NCI-H128 (cell line): ENCODE data around the gene PIEZO2.
"Not testable (repeated sequence)": the region's sequence is repeated elsewhere in the genome, so short reads cannot be mapped to it uniquely, and the experiment has no call there.

Source experiments
- DNase-seq: peaks from one replicate; lab custom pipeline; 2025; ENCODE audit not compliant: unreplicated experiment; lab: John Stamatoyannopoulos, UW

Gene PIEZO2

DNA sequence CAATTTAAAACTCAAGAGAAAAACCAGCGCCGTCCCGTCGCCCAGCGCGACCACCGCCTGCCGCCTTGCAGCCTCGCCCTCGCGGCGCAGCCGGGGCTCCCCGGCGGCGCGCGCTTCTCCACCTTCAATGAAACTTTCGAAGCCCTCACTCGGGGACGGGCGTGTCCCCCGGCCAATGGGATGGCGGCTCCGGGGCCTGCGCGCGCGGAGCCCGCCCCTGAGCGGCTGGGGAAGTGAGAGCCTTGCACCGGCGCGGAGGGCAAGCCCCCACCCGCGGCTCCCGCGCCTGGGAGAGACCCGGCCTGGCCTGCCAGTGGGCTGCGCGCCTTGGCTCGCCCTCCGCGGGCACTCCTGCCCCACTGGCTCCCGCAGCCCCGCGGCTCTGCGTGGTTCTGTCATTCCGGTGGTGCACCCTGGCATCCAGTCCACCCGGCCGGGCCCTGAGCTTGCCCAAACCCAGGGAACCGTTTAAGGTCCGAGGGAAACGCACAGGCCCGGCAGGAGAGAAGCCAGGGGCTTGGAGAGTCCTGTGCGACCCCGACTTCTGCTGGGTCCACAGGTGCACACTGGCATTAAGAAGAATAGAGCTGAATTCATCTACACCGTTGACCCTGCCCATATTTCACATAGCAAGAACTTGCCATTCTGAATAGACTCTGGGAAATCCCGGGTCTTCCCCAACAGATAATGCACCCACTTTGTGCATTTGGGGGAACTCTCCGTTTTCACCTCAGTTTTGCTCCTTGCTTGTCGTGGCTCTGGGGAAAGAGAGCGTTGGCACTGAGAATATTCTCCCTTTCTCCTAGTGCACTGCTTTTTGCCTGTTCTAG lies at the start of gene PIEZO2:
PIEZO2 (minus strand) TSS at position 129 of the 830 bp plus-strand sequence. CDS start 981 bp downstream, outside the sequence.
- DNase-seq, result peak; percentile 42

DNA sequence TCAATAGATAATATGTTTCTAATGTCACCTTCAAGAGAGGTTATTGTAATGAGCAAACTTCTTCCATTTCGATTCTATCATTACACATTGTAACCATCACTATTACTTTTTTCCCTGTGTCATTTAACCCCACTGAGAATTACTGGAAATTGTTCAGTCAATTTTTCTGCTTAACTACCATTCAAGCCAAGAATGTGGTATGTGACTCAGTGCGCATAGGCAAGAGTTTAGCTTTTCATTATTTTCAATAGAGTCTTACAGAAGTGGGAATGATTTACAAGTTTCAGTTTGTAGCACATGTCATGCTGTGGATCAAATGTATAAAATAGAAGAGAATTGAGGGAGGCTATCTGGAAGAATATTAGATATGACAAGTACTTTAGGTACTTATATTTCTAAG lies 34.3 kb upstream of the PIEZO2 start:
- no peak for DNase-seq

DNA sequence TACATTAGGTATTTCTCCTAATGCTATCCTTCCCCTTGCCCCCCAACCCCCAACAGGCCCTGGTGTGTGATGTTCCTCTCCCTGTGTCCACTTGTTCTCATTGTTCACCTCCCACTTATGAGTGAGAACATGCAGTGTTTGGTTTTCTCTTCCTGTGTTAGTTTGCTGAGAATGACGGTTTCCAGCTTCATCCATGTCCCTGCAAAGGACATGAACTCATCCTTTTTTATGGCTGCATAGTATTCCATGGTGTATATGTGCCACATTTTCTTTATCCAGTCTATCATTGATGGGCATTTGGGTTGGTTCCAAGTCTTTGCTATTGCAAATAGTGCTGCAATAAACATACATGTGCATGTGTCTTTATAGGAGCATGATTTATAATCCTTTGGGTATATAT lies 32.3 kb upstream of the PIEZO2 start:
- DNase-seq, result not testable (repeated sequence)

DNA sequence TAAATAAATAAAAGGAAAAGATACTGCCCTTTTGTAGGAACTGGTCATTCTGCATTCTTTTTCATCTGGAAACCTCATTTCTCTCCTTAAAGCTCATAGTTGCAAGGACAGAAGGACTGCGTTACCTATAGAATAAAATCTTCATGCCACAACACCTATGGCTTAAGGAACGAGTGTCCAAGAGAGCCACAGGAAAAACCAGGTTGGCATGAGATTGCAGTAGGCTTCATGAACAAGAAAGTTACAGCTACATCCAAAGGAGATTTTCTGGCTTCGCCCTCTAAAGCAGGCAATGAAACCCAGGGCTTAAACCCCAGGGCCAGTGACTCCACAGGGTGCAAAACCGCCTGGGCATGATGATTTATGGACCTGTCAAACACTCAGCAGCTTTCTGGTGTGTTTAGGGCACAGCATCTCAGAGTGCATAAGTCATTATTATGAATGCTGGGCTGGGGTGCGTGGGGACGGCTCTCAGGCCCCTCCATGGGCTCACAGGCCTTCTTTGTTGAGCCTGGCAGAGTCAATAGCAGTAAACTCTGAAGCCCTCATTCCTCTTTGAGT lies 30.7 kb upstream of the PIEZO2 start:
- DNase-seq, result no peak

DNA sequence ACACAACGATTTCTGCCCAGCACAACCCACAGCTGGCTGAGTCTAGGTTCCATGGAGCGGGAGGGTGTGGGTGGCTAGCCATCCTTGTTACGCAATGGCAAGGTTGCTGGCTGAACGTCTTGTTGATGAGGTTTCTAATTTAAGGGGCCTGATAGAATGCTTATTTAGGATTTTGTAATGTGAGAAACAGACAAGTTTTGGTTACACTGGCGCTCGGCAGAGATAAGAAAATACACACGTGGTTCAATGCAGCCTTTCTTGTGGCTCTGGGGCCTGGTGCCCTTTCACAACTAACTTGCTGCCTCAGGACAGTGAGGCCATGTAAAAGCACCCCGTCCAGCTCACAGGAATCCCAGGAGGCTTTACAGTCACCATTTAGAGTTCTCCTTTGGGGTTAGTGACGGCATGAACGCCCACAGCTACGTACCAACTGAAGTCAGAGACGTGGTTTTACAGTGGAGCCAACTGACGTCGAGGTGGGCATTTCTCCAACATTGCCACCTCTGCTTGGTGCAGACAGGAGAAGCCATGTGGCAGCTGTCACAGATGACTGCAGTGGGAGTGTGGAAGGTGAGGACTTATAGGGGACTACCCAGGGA lies 29.7 kb upstream of the PIEZO2 start:
- no peak for DNase-seq

DNA sequence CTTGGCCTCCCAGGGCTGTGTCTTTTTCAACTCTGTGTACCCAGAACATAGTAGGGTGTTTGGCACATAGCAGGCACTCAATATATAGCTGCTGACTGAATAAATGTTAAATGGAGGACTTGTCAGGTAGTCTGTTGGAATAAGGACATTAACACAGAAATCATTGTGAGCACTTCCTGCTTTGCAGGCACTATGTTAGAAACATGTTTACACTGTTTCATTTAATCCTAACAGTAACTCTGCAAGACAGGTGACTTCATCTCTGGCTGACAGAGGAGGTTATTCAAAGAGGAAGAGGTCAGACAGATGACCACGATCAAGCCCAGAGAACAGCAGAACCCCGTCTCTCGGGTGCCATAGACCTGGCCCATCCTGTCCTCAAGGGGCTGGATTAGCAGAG lies 28.0 kb upstream of the PIEZO2 start:
- no peak for DNase-seq

DNA sequence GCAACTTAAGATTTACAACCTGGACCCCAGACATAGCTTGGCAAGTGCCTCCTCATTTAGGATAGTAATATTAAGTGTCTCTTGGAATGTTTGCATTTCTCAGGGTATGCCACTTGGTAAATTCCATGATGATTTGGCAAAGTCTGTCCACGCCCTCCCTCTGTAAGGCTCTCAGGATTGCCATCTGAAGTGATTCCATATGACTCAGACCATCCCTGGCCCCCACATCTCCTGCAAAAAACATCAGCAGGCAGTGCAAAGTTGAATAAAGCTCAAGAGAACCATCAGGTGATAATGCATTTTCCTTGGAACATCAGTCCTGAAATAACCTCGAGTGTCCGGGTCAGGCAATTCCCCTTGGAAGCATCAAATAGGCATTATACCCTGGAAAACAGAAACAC lies 27.1 kb upstream of the PIEZO2 start:
- DNase-seq, result no peak

DNA sequence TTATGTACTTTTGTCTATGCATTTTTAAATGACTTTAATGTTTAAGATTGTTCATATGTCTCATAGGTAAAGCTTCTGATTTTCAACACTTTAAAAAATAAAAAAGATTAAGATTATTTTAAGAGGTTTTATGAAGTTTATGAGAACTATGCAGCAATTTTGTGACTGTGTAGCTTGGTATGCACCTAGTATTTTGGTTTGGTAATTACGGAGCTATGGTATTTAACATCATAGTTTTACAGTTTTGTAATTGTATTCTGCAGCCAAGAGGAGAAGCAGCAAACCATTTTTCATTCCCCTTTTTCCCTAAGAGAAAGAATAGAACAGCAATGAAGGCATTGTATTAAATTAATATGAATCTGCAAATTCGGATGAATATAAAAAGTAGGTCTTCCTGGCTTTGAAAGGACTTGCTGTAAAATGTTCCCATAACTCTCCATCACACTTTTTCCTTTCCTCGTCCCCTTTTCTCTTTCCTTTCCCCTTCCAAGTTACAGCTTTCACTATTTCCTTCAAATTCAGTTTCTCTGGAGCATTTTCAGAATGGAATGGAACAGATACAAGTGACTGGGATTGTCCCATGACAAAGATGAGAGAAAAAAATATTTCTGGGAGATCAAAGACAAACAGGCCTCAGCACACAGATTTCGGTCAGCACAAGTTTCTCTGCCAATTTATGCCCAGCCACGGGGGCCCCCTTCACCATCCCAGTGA lies 26.1 kb upstream of the PIEZO2 start:
- DNase-seq, result no peak

DNA sequence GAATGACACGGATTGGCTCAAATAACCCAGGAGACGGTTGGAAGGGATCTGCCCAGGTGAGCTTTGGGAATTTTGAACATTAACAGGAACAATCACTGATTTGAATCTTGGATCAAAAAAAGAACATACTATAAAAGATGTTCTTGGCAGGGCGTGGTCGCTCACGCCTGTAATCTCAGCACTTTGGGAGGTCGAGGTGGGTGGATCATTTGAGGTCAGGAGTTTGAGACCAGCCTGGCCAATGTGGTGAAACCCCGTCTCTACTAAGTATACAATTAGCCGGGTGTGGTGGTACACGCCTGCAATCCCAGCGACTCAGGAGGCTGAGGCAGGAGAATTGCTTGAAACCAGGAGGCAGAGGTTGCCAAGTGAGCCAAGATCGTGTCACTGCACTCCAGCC lies 24.8 kb upstream of the PIEZO2 start:
- not testable (repeated sequence) for DNase-seq

DNA sequence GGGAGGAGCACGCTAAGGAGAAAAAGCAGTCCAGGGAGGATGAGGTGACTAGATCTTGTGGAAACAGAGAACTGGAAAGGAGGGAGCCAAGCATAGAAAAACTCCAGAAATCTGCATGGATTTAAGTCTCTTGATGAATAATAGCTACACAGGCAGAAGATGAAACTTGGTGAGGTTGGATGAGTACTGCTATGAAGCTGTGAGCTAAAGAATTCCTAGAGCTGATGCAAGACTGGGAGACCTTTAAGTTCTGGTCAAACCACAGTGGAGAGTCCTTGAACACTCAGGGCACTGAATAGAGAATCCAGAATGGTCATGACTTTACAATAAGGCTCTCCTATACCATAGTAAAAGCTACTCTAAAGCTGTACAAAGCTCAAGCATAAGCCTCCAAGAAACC lies 18.4 kb upstream of the PIEZO2 start:
- DNase-seq, result no peak

DNA sequence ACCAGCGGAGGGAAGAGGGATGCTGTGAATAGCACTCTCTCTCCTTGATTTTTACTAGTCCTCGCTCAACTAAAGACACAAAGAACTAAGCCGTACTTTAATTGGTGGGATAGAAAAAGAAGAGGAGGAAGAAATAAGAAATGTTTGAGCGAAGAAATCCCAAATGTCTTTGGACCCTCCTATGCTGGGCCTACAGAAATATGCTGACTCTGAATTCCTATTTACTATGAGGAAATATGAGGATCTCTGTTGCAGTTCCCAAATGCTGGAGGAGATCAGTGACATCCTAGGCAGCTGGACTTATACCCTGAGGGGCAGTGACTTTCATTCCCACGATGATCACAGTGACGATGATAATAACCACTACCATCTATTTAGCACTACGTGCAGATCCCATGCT lies 16.6 kb upstream of the PIEZO2 start:
- DNase-seq, result no peak

DNA sequence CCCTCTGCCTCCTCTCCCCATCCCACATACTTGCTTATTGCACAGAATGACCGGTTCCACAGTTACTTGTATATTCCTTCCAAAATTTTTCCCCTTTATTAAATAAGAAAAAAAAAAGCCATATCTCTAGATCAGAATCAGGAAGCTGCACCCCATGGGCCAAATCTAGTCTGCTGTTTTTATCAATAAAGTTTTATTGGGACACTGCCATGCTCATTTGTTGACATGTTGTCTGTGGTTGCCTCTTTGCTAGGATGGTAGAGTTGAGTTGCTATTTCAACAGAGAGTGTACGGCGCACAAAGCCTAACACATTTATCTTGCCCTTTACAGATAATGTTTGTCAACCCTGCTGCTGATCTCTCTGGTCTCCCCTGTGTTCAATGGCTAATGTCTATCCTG lies 15.8 kb upstream of the PIEZO2 start:
- DNase-seq, result no peak

DNA sequence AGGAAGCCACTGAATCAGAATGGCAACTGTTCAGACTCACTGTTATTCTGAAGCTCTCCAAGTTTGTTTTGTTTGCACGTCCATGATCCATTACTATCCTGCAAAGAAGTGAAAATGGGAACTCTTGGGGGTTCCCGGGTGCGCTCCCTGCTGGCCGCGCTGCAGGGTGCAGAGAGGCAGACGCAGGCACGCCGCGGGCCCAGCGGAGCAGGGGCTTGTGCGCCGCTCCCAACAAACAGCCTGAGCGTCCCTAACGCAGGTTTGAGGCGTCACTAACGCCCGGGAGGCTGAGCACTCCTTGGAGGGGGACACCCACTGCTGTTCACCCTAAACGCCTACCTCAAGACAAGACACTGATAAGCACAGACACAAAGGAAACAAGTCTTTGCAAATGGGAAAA lies 14.3 kb upstream of the PIEZO2 start:
- DNase-seq, result no peak

DNA sequence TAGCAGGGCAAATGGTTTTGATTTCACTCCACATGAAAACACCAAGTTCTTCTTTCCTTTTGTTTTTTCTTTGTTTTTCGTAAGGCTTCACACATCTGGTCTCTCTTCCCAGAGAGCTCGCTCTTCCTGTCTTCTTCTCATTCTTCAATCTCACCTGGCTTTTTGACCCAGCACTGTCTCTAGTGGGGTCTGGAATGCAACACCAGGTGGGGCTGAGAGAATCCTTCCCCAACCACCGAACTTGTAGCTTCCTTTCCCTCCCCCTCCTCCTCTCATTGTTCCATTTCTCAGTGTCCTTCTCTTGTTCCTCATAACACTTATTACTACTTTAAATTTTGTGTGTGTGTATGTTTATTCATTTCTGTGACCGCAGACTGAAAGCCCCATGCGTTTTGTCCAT lies 13.5 kb upstream of the PIEZO2 start:
- DNase-seq, result no peak

DNA sequence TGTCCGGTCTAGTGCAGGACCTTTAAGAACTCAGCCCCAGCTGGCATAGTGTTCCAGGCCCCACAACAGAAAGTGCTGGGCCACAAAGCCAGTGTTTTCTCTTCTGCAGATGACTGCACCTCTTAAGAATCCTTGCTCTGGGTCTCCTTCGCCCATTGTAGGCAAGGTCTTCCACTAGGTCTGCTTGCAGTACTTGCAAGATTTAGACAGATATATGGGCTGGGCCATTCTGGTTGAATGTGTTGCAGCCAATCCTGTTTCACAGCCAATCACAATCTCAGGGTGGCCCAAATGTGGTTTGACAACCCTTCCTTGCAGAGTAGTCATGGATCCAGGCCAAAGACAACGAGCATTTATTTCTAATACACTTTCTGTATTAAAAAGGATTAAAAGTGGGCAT lies 13.1 kb upstream of the PIEZO2 start:
- DNase-seq, result no peak

DNA sequence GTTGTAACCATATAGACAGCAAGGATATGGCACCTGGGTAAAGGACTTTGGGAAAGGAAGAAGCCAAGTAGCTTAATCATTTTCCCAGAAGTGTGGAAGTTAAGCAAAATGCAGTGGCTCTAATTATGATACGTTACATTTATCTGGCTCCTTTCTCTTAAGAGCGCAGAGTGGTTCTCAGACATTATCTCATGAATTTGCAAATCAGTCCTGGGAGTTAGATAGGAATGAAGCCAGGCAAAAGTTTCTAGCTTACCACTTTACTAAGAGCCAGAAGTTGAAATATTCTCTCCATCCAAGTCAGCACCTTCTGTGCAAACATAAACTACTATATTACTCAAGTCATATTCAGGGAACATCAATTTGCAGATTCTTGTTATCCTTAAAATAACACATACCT lies 10.9 kb upstream of the PIEZO2 start:
- no peak for DNase-seq

DNA sequence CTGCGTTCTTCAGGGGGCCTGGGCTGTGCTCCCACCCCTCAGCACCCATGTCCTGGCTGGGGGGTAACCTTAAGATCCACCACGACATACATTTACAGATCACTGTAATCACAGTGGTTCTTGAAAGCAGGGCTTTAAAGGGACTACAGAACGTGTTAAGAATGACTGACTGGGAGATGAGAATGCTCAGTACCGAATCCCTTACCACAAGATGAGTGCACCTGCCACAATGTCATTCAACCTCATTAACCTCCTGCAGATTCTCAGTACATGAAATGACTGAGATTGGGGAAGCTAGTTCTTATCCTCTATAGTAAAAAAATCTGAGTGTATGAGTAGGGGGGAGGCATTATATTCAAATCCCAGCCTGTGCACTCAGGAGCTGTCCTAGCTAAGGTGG lies 10.5 kb upstream of the PIEZO2 start:
- DNase-seq, result no peak

DNA sequence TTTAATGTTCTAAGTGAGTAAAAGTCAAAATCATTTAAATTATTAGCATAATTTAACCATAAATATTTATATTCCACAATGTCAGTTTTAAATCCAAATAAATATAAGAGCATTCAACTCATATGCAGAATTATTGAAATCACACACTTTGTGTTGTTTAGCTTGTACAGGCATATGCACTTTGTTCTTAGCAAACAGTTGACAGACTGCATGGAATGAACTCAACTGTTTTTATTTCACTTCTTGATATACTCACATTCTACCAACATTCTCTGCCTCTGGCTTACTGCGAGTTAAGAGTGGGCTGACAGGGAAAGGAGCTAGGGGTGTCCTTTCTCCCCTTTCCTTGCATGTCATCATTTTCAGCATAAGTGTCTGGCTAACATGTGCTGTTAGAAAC lies 7.6 kb upstream of the PIEZO2 start:
- no peak for DNase-seq

DNA sequence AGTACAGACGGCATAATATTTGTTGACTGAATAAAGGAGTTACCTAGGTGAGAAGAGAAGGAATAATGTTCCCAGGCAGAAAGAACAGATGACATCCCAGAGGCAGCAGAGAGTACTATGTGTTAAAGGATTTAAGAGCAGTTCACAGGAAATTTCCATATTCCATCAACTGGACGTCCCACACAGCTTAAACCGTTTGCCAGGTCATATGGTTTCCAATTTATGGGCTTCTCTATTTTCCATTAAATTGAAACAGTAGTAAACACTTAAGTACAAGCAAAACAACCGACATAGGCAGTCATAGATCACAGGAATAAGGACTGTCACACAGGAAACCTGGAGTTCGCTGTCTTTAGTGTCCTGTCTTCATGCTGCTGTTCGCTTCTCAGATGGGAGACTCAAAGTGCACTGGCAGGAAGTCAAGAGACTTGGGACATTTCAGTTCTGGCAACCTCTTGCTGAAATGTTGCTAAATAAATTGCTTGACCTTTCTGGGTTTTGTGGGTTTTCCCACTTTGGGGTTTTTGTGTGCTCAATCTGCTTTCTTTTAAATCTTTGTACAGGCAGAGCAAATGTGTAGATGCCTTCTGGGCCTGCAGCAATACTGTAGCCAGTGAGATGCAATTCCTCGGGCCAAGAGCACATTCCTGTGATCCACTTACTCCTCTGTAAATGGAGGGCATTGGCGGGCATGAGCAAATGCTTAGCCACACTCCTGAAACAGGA lies 5.8 kb upstream of the PIEZO2 start:
- DNase-seq, result no peak

DNA sequence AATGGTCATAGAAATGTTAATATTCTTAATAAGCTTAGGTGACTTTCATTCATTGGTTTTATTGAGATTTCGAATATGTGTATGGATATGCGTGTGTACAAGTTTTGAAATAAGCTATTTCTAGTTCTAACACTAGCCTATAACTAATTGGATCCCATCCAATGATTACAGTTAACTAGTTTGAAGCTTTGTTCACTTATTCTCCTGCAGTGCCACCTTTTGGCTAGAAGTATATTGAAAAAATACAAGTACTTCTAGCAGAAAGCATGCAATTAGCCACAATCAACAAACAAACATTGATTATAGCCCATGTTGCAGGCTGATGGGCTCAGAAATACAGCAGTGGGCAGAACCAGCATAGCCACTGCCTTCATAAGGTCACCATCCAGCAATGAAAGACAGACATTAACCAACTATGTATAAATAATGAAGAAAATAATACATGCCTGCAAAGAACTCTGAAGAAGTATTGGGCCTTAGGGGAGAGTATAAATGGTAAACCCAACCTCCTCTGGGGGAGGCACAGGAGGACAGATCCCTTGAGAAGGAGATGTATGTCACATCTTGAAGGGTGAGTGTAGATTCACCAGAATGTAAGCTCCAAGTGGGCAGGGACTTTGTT lies 5.1 kb upstream of the PIEZO2 start:
- DNase-seq, result peak; percentile 23

DNA sequence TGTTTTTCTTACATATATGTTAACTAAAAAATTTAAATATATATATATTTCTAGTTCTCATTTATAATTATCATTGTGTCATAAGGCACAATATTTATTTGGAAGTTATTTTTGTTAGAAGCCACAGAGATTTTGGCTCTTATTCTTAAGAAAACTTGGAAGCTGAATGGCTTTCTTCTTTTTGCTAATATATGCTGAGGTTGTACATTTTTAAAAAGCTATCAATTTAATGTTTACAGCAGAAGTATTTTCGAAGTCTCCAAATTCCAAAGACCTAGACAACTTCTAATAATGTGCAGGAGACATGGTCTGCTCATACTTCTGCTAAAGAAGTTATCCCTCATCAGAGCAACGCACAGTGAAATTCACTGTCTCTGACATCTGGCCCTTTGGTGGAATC lies 3.7 kb upstream of the PIEZO2 start:
- no peak for DNase-seq
